Non-pigmented ciliary epithelial cell (primary cell): Measurements from ENCODE around the gene POLR3H.

ENCODE experiments used
- DNase-seq: peaks from one replicate; pipeline ENCODE4 v3.0.0-alpha.2; 2010; ENCODE audit warnings: low read depth

The POLR3H gene

GRCh38 chr22:41481925-41482318 lies 62.3 kb downstream of the POLR3H start:
- DNase-seq, result no peak

GRCh38 chr22:41481131-41481830 lies 63.0 kb downstream of the POLR3H start:
- DNase-seq, result no peak

- DNase-seq, result peak; percentile 49
Observed at GRCh38 chr22:41480397-41480735, 63.9 kb downstream of the POLR3H start.

- DNase-seq, result no peak
Observed at GRCh38 chr22:41479671-41480396, 64.4 kb downstream of the POLR3H start.

- DNase-seq, result no peak
Observed at GRCh38 chr22:41478891-41479521, 65.3 kb downstream of the POLR3H start.

- DNase-seq, result no peak
Observed at GRCh38 chr22:41478473-41478872, 65.8 kb downstream of the POLR3H start.
